ENCODE measurements around the gene DOP1A. TPM values are rescaled to one million over a fixed set of nuclear protein-coding genes. Genes with fewer than 3 reads are reported as not detected.

The DOP1A gene
- total and polyA plus RNA-seq, 2 of the 13 experiments (the other 11 are each of a cell fraction or from before 2014, with no cell fraction given): 5.2 to 16.7 TPM

DNA sequence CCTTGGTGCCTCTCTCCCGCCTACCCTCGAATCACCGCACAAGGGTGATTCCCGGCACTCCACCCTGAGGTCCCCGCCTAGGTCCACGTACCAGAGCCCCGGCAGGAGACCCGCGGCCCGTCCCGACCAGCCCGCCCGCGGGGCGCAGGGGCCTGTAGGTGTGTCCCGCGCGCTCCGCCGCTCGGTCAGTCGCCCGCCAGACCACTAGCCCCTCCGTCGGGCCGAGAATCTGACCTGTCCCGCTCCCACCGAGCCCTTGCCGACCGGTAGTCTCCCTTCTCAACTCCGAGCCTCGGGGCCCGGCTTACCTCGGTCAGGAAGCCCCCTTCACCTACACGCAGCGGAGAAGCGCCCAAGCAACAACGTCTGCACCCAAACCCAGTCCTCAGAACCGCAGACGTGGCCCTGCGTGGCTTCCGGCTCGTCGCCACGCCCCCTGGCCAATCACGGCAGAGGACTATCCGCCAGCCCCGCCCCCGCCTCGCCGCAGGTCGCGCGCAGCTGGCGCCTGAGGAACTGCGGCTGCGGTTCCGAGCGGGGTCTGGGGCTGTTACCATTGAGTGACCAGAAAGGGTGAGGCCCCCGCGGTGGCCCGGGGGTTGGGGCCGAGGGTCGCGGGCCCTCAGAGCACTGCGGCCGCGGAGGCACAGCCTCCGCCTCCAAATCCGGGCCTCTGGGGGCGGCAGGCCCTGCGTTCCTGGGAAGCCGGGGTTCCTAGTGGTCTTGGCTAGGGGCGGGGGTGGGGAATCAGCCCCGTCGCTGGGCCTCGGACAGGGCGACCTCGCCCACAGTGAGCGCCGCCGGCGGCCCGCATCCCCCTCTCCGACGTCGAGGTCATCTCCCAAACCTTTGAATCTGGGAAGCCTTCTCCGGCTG is 125.6 kb downstream of the DOP1A start, which contains the start of the genes PGM3 and RWDD2A (continued):
- TF ChIP-seq GLI4 (CRISPR knock-in tag; IDR thresholded peaks at IDR 0.05; ENCODE audit: borderline replicate concordance) (peak; percentile 66; the same call in 1 of the 2 replicates), SP1 (IDR thresholded peaks at IDR 0.05) (no peak), SP1 (CRISPR knock-in tag; IDR thresholded peaks at IDR 0.05) (peak; percentile 90), XRCC5 (optimal IDR thresholded peaks at IDR 0.05; ENCODE audit: low read length) (no peak), IRX3 (CRISPR knock-in tag; IDR thresholded peaks at IDR 0.05; ENCODE audit: borderline replicate concordance, low read depth) (peak; percentile 1; the same call in 1 of the 2 replicates), BRD4 (CRISPR knock-in tag; IDR thresholded peaks at IDR 0.05) (peak; percentile 88), POLR2G (IDR thresholded peaks at IDR 0.05; ENCODE audit: low read depth, low read length) (peak; percentile 96), RBFOX2 (IDR thresholded peaks at IDR 0.05; ENCODE audit: low read depth, low read length) (peak; percentile 97), YY1 (IDR thresholded peaks at IDR 0.05; ENCODE audit: insufficient read depth, insufficient replicate concordance, low read depth, low read length) (no peak), ZNF44 (CRISPR knock-in tag; IDR thresholded peaks at IDR 0.05) (peak; percentile 63; the same call in 1 of the 2 replicates), TCF7L2 (IDR thresholded peaks at IDR 0.05; ENCODE audit: low read depth, low read length) (no peak), GTF2F1 (IDR thresholded peaks at IDR 0.05; ENCODE audit: low read length) (no peak), ZNF614 (CRISPR knock-in tag; IDR thresholded peaks at IDR 0.05; ENCODE audit: borderline replicate concordance) (peak; percentile 24; the same call in 1 of the 2 replicates), ZNF335 (CRISPR knock-in tag; IDR thresholded peaks at IDR 0.05) (peak; percentile 21; the same call in 1 of the 2 replicates), KLF13 (CRISPR knock-in tag; IDR thresholded peaks at IDR 0.05) (0 out of 2 replicates have a peak, but pooled peaks have one; percentile 36)
- TF ChIP-seq, protein P1, sequence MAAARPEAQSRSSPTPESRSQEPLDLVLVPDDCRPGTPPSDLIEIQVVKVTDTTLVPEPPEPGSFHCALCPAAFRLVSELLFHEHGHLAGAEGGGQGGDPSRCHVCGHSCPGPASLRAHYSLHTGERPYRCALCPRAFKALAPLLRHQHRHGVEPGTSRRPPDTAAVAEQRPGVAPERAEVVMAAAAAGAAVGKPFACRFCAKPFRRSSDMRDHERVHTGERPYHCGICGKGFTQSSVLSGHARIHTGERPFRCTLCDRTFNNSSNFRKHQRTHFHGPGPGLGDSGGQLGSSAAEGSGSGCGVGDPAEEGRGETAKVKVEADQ (CRISPR knock-in tag; IDR thresholded peaks at IDR 0.05; ENCODE audit: borderline replicate concordance): peak; percentile 85; the same call in 1 of the 2 replicates
- TF ChIP-seq, protein P2, sequence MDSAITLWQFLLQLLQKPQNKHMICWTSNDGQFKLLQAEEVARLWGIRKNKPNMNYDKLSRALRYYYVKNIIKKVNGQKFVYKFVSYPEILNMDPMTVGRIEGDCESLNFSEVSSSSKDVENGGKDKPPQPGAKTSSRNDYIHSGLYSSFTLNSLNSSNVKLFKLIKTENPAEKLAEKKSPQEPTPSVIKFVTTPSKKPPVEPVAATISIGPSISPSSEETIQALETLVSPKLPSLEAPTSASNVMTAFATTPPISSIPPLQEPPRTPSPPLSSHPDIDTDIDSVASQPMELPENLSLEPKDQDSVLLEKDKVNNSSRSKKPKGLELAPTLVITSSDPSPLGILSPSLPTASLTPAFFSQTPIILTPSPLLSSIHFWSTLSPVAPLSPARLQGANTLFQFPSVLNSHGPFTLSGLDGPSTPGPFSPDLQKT (CRISPR knock-in tag; IDR thresholded peaks at IDR 0.05; ENCODE audit: borderline replicate concordance): peak; percentile 13; the same call in 1 of the 2 replicates
- TF ChIP-seq, protein P3, sequence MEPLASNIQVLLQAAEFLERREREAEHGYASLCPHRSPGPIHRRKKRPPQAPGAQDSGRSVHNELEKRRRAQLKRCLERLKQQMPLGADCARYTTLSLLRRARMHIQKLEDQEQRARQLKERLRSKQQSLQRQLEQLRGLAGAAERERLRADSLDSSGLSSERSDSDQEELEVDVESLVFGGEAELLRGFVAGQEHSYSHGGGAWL (CRISPR knock-in tag; IDR thresholded peaks at IDR 0.05): peak; percentile 64; the same call in 1 of the 2 replicates
- TF ChIP-seq, protein P4, sequence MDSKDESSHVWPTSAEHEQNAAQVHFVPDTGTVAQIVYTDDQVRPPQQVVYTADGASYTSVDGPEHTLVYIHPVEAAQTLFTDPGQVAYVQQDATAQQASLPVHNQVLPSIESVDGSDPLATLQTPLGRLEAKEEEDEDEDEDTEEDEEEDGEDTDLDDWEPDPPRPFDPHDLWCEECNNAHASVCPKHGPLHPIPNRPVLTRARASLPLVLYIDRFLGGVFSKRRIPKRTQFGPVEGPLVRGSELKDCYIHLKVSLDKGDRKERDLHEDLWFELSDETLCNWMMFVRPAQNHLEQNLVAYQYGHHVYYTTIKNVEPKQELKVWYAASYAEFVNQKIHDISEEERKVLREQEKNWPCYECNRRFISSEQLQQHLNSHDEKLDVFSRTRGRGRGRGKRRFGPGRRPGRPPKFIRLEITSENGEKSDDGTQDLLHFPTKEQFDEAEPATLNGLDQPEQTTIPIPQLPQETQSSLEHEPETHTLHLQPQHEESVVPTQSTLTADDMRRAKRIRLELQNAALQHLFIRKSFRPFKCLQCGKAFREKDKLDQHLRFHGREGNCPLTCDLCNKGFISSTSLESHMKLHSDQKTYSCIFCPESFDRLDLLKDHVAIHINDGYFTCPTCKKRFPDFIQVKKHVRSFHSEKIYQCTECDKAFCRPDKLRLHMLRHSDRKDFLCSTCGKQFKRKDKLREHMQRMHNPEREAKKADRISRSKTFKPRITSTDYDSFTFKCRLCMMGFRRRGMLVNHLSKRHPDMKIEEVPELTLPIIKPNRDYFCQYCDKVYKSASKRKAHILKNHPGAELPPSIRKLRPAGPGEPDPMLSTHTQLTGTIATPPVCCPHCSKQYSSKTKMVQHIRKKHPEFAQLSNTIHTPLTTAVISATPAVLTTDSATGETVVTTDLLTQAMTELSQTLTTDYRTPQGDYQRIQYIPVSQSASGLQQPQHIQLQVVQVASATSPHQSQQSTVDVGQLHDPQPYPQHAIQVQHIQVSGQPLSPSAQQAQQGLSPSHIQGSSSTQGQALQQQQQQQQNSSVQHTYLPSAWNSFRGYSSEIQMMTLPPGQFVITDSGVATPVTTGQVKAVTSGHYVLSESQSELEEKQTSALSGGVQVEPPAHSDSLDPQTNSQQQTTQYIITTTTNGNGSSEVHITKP (CRISPR knock-in tag; IDR thresholded peaks at IDR 0.05; ENCODE audit: low read depth): peak; percentile 43
- TF ChIP-seq, protein P5, sequence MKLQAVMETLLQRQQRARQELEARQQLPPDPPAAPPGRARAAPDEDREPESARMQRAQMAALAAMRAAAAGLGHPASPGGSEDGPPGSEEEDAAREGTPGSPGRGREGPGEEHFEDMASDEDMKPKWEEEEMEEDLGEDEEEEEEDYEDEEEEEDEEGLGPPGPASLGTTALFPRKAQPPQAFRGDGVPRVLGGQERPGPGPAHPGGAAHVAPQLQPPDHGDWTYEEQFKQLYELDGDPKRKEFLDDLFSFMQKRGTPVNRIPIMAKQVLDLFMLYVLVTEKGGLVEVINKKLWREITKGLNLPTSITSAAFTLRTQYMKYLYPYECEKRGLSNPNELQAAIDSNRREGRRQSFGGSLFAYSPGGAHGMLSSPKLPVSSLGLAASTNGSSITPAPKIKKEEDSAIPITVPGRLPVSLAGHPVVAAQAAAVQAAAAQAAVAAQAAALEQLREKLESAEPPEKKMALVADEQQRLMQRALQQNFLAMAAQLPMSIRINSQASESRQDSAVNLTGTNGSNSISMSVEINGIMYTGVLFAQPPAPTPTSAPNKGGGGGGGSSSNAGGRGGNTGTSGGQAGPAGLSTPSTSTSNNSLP (IDR thresholded peaks at IDR 0.05; ENCODE audit: low read depth, low read length): no peak
